GM19328 (cell line): Measurements from ENCODE around the gene EDN3.

Experiments
- ATAC-seq: cut with Tn5 transposase; IDR thresholded peaks from one replicate; pipeline ENCODE4 v1.9.1; 2021; ENCODE audit warnings: mild to moderate bottlenecking, moderate library complexity; ENCODE audit not compliant: unreplicated experiment

EDN3 gene, protein sequence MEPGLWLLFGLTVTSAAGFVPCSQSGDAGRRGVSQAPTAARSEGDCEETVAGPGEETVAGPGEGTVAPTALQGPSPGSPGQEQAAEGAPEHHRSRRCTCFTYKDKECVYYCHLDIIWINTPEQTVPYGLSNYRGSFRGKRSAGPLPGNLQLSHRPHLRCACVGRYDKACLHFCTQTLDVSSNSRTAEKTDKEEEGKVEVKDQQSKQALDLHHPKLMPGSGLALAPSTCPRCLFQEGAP

DNA sequence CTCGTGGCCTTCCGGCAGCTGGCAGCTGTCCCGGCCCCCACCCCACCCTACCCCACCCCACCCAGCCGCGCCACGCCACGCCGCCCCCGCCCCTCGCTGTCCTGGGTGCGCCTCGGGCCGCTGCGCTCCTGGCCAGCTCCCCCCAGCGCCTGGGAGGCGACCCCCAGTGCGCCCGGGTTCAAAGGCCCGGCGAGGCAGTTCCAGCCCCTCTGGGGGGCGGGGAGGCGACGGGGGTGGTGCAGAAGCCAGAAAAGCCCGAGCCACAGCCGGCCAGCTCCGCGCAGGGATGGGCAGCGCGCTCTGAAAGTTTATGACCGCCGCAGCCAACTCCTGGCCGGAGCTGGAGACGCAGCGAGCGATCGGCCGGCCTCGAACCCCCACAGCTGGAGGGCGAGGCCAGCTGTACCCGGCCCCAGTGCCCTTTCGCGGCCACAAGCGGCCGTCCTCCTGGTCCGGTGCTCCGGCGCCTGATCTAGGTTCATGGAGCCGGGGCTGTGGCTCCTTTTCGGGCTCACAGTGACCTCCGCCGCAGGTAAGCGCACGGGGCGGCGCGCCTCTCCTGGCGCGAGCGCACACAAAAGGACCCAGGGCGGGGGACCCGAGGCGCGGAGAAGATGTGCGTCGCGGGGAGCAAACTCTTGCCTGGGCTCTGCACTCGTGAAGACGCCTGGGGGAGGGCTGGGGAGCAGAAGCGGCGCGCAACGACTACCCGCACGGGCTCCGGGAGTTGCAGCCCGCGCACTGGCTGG is at the start of gene EDN3:
EDN3 (plus strand) TSS at position 279 of the 749 bp plus-strand sequence; CDS start at position 481, 202 bp downstream.
- no peak for ATAC-seq

DNA sequence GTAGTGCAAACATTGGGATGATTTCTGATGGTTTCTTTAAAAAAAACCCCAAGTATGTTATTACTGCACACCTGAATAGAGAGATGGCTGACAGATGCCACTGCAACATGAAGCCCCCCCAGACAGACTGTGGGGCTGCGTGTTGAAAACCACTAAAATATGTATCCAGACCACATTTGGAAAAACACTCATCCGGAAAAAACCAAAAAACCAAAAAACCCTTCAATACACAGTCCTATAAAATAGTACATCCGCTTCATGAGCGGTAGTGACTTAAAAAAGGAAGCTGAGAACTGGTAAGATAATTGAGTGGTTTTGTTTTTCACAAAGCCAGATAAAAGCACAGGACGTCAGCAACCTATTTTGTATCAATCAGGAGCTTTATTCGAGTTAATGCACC is 47.1 kb upstream of the EDN3 start:
- no peak for ATAC-seq

DNA sequence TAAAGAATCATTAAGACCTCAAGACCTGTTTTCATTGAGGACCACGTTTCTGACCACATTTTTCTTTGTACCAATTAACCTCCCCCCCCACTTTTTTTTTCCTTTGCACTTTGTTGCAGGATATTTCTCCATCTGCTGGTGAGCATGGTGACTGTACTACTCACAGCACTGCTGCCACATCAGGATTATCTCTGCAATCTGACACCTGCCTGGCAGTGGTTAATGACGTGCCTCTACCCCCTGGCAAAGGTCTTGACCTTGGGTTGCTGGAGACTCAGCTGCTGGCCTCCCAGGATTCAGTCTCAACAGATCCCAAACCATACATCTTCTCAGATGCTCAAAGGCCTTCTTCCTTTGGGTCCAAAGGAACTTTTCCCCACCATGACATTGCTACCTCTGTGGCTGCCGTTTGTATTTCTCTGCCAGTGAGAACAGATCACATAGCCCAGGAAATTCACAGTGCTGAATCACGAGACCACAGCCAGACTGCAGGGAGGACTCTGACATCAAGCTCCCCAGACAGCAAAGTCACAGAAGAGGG is 46.6 kb upstream of the EDN3 start:
- ATAC-seq, result no peak

DNA sequence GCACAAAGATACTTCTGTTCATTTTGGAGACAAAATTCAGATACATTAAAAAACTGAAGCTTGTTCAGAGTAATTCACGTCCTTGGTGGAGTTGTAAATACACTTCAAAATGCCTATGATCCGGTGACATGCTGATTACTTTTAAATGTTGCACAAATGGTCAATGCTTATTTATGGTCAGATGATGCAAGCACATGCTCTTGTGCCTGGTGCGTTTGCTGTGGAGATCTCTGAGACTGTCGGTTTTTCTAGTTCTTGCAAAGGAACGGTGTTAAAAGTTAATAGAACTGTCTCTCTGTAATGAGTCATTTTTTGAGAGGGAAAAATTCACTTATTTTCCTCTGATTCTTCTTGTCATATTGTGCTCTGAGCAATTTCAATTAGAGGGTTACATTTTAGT is 45.2 kb upstream of the EDN3 start:
- ATAC-seq, result no peak

DNA sequence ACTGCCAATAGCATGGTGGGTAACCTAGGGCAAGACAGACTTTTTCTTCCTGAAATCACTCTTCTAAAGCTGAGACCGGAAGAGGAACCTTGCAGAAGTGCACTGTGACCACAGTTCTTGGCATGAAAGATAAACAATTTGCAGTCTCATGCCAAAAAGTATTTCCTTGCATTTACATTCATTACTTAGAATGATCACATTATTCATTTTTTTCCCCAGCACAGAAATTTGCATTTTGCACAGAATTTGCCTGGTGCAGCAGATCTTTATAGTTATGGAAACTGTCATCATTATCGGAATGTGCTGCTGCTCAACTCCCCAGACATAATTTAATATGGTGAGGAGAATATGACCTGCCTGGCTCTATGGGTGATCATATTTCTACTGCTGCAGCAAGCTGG is 42.2 kb upstream of the EDN3 start:
- no peak for ATAC-seq

DNA sequence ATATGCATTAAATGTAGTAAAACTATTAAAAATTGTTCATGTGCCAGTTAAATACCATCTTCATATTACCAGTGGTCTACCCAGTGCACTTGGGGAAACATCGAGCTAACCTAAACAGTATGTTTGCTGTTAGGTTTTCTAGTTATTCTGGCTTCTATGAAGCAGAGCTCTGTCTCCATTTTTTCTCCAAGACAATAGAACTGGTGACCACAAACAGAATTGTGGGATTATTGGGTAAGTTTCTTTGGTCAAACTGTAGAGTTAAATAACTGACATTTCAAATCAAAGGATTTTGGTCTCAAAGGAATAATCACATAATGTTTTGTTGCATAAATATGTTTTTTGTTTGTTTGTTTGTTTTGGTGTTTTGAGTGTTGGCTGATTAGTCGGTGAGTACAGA is 40.5 kb upstream of the EDN3 start:
- no peak for ATAC-seq

DNA sequence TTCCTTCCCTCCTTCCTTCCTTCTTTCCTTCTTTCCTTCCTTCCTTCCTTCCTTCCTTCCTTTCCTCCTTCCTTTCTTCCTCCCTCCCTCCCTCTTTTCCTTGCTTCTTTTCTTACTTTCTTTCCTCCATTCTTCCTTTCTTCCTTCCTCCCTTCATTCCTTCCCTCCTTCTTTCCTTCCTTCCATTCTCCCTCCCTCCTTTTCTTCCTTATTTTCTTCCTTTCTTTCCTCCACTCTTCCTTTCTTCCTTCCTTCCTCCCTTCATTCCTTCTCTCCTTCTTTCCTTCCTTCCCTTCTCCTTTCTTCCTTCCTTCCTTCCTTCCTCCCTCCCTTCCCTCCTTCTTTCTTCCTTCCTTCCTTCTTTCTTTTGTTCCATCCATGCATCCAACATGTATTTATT is 35.1 kb upstream of the EDN3 start:
- ATAC-seq, result no peak

DNA sequence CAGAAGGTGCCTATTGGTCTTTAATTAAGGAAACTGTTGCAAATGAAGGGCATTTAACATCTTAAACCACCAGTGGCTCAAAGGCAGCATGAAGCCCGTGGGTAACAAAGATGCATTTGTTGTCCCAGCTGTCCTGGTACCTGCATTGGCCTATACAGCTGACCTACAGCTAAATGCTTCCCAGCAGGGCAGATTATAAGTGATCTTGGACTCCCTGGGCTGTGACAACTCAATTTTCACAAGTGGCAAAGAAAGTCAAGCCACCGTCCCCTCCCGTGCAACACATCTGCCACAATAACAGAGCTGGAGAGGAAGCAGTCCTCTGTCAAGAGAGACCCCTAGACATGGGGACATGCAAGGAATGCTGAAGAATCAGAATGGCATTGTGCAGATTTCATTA is 31.5 kb upstream of the EDN3 start:
- ATAC-seq, result no peak

DNA sequence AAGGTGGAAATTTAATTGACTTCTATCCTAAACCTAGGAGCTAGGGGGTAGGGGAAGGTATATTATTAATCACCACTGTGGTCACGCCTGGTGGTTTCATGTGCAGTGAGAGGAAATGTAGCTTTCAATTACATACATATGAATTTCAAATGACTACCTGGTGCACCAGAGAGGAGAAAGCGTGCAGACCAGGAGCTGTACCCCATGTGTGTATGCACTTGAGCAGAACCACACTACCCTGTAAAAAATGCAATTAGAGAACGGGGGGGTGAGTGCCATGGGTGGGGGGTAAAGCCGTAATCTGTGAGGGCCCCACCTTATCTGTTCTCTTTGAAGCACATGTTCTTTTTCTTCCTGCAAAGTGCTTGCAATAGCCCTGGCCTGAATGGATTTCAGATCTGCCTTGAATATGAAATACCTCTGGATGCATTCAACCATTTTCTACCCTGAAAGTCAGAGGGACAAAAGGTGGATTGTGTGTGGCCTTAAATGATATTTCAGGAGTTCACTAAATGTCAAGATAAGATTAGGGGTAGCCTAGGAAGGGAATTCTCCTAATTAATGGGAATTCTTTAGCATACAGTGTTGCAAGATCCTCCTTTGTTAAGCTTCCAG is 30.9 kb upstream of the EDN3 start:
- ATAC-seq, result no peak

DNA sequence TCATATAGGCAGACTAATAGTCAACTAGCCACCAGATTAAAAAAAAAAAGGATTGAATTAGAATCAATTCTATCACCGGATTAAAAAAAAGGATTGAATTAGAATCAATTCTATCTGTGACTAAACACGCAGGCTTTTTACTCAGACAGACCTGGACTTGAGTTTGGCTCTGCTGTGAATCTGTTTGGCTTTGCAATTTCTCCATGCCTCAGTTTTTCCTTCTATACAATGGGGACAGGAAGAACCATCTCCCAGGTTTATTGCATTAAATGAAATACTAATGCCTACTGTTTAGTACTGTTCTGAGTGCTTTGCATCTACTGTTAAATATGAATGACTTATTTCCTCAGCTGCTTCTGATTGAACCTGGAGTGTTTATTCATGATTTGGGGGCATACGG is 30.0 kb upstream of the EDN3 start:
- no peak for ATAC-seq

DNA sequence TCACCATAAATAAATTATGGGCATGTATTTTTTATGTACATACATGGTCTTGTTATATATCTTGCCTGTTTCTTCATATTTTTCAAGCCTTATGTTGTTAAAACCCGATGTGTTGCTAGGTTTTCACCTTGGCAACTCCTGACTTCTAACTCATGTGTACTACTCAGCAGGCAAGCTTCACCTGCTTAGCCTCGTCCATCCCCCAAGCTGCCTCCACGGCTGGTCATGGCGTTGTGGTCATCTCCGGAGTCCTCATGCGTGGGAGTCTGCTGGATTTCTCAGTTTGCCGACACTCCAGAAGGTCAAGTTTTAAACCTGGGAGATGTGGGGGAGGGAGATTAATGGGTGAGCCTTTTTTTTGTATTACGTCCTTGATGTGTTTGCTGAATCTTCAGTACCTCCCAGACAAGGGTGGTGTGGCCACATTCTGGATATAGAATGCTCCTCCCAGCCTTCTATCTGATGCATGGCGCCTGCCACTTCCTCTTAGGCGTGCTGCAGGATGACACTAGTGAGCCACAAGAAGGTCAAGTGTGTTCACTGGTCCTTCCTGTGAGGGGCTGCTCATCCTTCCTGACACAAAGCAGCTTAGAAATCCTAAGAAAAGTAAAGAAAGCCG is 26.6 kb upstream of the EDN3 start:
- no peak for ATAC-seq

DNA sequence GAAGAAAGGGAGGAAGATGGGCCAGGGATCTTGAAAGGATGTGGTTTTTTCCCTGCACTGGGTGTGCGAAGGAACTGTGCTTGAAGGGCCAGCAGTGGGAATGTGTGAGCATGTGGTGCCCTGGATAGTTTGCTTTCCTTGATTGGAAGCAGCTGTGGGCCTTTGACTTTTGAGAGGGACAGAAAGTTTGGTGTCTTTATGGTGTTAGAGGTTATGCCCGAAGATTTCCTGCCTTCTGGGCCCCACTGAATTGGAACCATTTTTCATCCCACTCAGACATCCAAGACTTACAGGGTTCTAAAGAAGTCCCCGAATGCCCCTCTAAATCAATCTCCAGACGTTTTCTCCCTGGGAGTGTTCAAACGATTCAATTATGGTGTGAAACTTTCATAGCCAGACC is 23.5 kb upstream of the EDN3 start:
- no peak for ATAC-seq

DNA sequence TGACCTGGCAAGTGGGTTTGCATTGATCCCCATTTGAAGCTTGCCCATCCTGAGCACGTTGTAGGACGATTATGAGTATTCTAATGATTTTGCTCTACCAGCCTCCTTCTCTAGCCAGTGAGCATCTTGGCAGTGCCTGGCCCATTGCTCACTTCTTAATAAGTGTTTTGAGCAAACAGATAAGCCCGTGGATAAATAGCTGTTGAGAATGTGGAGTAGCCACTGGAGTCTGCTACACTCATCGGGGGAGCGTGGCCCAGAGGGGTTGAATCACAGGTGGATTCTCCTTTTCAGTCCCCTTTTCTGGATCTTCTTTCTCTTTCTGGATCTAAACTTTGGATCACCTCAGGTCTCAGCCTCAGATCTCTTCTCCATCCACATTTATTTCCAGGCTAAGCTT is 15.9 kb upstream of the EDN3 start:
- no peak for ATAC-seq

DNA sequence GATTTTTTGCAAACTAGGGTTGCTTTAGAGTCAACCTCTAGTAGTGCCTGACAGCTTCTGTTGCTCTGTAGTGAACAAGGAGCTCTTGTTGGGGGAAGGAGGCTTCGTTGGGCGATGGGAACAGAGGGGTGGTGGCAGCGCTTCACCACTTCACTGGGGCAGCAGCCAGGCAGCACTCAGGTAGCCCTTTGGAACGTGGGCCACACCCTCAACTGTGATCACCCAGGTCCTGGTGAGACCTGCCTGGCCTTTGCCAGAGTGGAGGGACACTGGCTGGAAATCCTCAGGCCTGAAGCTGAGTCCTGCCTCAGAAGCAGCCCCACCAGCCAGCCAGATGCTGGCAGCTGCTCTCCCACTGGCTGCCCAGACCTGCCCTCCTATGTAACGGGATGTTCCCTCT is 10.4 kb upstream of the EDN3 start:
- ATAC-seq, result no peak

DNA sequence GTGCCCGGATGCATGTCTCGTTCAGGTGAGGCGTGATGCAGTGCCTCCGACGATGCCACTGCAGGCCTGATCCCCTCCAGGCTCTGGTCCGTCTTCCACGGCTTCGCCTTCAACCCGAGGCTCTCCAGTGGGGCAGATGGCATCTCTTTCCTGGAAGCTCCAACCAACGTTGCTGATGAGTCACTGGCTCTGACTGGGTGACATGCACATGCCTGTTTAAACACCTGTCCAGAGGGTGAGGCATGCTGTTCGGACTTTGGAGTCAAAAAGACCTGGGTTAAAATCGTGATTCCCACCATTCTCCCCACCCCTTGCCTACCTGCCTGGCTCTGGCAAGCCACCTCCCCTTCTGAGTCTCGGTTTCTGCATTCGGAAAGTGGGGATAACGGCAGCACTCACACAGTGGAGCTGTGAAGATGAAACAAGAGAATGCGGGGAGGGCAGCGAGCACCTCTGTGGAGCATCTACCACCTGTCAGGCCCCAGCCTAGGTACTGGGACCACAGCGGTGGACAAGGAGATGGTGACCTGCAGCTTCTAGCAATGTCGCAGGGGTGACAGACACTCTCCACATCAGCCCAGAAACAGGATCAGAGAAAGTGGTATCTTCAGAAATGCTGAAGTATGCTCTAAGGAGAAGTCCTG is 8.5 kb upstream of the EDN3 start:
- no peak for ATAC-seq

DNA sequence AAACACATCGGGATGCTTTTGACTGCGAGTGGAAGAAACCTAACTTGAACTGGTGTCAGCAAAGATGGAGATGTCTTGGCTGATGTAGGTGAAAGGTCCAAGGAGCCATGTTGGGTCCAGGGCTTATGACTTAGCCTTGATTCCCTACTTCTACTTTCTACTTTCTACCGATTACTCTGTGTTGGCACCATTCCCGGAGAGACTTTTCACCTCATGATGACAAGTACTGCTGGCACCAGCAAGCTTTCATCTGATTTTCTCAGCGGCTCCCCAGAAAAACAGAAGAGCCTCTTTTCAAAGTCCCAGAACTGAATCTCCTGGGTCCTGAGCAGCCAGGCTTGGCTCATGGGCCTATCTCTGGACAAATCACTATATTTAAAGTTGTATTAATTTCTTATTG is 4.9 kb upstream of the EDN3 start:
- ATAC-seq, result no peak

DNA sequence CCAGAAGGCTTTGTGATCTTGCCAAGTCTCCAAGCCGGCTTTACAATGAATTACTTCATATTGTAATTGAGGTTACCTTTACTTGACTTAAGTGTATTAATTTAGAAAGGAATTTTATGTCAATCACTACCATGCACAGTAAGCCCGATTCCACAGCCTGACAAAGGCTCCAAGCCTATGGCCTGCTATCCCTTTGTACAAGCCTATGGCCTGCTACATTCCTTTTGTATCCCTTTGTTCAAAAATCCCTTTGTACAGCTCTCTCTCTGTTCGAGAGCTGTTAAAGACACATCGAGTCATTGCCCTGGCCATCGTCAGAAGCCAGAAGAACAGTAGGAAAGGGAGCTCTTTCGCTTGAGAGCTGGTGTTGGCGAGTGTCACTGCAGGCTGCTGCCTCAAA is 2.7 kb upstream of the EDN3 start:
- ATAC-seq, result no peak

DNA sequence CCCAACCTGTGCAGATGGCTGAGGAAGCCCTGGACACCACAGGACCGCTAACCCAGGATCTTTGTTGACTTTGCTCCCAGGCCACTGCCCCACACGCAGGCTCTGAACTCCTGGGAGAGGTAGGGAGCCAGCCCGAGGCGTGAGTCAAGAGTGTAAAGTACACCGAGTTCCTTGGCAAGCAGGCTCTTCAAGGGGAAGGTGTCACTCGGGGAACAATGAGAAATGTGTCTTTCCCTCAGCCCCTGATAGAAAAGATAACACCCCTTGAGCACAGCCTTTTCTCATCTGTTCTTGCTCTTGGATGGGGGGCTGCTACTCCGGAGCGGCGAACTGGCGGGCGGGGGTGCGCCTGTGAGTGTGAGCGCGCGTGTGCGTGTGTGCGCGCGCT is 472 bp upstream of the EDN3 start:
- ATAC-seq, result no peak

DNA sequence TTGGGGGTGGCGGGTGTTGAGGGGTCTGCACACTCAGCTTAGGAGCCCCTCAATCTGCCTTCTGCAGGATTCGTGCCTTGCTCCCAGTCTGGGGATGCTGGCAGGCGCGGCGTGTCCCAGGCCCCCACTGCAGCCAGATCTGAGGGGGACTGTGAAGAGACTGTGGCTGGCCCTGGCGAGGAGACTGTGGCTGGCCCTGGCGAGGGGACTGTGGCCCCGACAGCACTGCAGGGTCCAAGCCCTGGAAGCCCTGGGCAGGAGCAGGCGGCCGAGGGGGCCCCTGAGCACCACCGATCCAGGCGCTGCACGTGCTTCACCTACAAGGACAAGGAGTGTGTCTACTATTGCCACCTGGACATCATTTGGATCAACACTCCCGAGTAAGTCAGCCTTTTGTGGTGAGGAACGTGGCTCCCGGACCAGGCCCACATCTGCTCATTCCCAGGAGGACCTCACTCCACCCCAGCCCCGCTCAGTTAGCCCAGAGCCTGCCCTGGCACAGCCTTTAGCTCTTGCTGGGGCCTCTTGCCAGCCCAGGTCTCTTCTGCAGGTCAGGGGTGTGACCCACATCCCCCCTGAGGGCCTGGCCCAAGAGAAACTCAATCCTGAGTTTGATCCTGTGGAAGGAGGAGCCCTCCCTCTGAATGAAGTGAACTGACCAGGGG is 1.1 kb downstream of the EDN3 start:
- ATAC-seq, result no peak

DNA sequence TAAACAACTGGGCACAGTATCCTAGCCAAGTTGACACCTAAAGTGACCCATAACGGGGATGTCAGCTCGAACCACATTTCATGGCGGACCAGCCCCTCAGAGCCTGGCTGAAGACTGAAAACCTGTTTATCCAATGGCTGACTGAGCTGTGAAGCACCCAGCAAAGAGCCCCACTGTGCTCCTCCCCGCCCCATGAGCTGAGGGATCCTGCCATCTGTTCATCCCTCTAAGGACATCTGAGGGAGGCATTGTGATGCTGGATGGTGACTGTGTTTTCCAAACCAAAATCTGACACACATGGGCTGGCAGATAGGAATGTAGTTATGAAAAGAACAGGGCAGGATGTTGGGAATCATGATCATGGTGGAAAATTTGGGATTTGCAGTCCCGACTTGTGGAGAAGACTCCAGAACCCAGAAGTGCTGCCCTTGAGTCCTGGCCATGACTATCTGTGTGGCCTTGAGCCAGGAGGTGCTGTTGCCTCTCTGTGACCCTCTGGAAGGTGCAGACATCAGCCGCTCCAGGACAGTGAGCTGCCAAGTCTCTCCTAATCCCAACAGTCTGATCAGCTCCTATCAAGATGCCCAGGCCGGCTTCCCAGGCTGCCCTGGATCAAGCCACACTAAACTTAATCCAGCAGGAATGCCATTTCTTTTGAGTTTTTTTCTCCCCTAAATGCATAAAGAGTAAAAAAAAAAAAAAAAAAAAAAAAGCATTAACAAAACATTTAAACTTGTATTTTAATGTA is 5.7 kb downstream of the EDN3 start:
- ATAC-seq, result no peak
